NCI-H82 (cell line): ENCODE results near the gene MED7.
"Not testable (repeated sequence)": the region's sequence is repeated elsewhere in the genome, so short reads cannot be mapped to it uniquely, and the experiment has no call there.

Experiments used
- DNase-seq: peaks from one replicate; lab custom pipeline; 2025; lab: John Stamatoyannopoulos, UW

Gene MED7

GRCh38 chr5:157142317-157143126 lies at the start of gene MED7:
TSS of gene MED7 (minus strand) at chr5:157142865. CDS start at chr5:157139431, 3,434 bp downstream.
- peak; percentile 99 for DNase-seq

- no peak for DNase-seq
Observed at GRCh38 chr5:157189223-157189622, 46.6 kb upstream of the MED7 start.

- DNase-seq = no peak
Observed at GRCh38 chr5:157188270-157188669, 45.6 kb upstream of the MED7 start.

GRCh38 chr5:157187046-157187754 lies 44.5 kb upstream of the MED7 start:
- DNase-seq = no peak

- no peak for DNase-seq
Observed at GRCh38 chr5:157186309-157187045, 43.8 kb upstream of the MED7 start.

GRCh38 chr5:157185122-157185521 lies 42.5 kb upstream of the MED7 start:
- not testable (repeated sequence) for DNase-seq

GRCh38 chr5:157184117-157184670 lies 41.5 kb upstream of the MED7 start:
- no peak for DNase-seq

GRCh38 chr5:157182143-157182757 lies 39.6 kb upstream of the MED7 start:
- DNase-seq = no peak

- no peak for DNase-seq
Observed at GRCh38 chr5:157180374-157181264, 38.0 kb upstream of the MED7 start, which contains the start of gene ITK. TSS of gene ITK (plus strand) at chr5:157180840. CDS start at chr5:157180978, 138 bp downstream.

GRCh38 chr5:157178966-157179365 lies 36.3 kb upstream of the MED7 start:
- no peak for DNase-seq

GRCh38 chr5:157177953-157178352 lies 35.3 kb upstream of the MED7 start:
- no peak for DNase-seq

- no peak for DNase-seq
Observed at GRCh38 chr5:157175071-157175612, 32.5 kb upstream of the MED7 start.

- DNase-seq = no peak
Observed at GRCh38 chr5:157172403-157172802, 29.7 kb upstream of the MED7 start.

- DNase-seq = no peak
Observed at GRCh38 chr5:157168286-157168685, 25.6 kb upstream of the MED7 start.

GRCh38 chr5:157167214-157167621 lies 24.6 kb upstream of the MED7 start:
- DNase-seq = peak; percentile 18

GRCh38 chr5:157166214-157167213 lies 23.8 kb upstream of the MED7 start, which contains the start of gene GARIN3:
TSS of gene GARIN3 (minus strand) at chr5:157166264. CDS start at chr5:157166168, 96 bp downstream.
- no peak for DNase-seq

GRCh38 chr5:157165668-157166067 lies 23.0 kb upstream of the MED7 start:
- no peak for DNase-seq

GRCh38 chr5:157165261-157165660 lies 22.6 kb upstream of the MED7 start:
- no peak for DNase-seq

GRCh38 chr5:157164521-157164920 lies 21.9 kb upstream of the MED7 start:
- no peak for DNase-seq
